H1 (cell line): Measurements from ENCODE around the gene CST11. TPM values are rescaled to one million over a fixed set of nuclear protein-coding genes. Genes with fewer than 3 reads are reported as not detected.

ENCODE experiments used
- BACH1 ChIP-seq: IDR thresholded peaks from 2 replicates; pipeline ENCODE4 v1.6.1; 2012; ENCODE audit warnings: low read length, improper control_type of control experiment
- CBX5 ChIP-seq: fragments of 300-800, 300-1000 bp; sonication (generic); IDR thresholded peaks from 2 replicates; pipeline ENCODE4 v1.7.1; 2016; ENCODE audit warnings: antibody characterized with exemption, low read length, low read depth
- CBX8 ChIP-seq: fragments of 300-800, 300-1000 bp; sonication (generic); IDR thresholded peaks from 2 replicates; pipeline ENCODE4 v1.7.1; 2016; ENCODE audit warnings: low read depth, low read length, borderline replicate concordance
- CEBPB ChIP-seq: IDR thresholded peaks from 2 replicates; pipeline ENCODE4 v1.6.1; 2012; ENCODE audit warnings: low read depth, low read length
- CHD2 ChIP-seq: IDR thresholded peaks from 2 replicates; pipeline ENCODE4 v1.6.1; 2012; ENCODE audit warnings: low read length, improper control_type of control experiment
- EGR1 ChIP-seq: IDR thresholded peaks from 2 replicates; pipeline ENCODE4 v1.6.1; 2011; ENCODE audit warnings: low read depth, low read length, borderline replicate concordance
- HDAC6 ChIP-seq: IDR thresholded peaks from one replicate; pipeline ENCODE4 v1.7.1; 2012; ENCODE audit warnings: low read depth, mild to moderate bottlenecking, inconsistent platforms, low read length, moderate library complexity
- RFX5 ChIP-seq: IDR thresholded peaks from 2 replicates; pipeline ENCODE4 v1.6.1; 2011; ENCODE audit warnings: low read depth, low read length, improper control_type of control experiment, borderline replicate concordance
- SRF ChIP-seq: IDR thresholded peaks from 2 replicates; pipeline ENCODE4 v1.6.1; 2011; ENCODE audit warnings: mild to moderate bottlenecking, low read depth, low read length, moderate library complexity
- polyA plus RNA-seq, 7 experiments: library from polyadenylated mRNA; depleted of rRNA in 3 of 7; stranded (reverse) in 5 of 7; unstranded in 2 of 7; fragments of >200 nt in 5 of 7; fragments of 200-250 nt in 2 of 7; gene quantifications; 1 replicate in 5 of 7; 2 replicates in 1 of 7; 4 replicates in 1 of 7; pipeline versions ENCODE4 v1.2.1 to v1.2.3, GENCODE V29; 2011 to 2013; ENCODE audit warnings: missing spikeins in 2 of 7, mixed read lengths in 2 of 7
- total RNA-seq: library from RNA; stranded (reverse); fragmentation: NEBNext Ultra II Directional; extraction: Animal tissue kit (Norgen Biotek cat#: 25700); gene quantifications from 2 replicates; pipeline ENCODE4 v1.2.1, GENCODE V29; 2021
- TF ChIP-seq, protein P1 (sequence below): fragments of 300-600 bp; sonication (generic); IDR thresholded peaks from 2 replicates; pipeline ENCODE4 v1.7.1; 2012; ENCODE audit warnings: low read length, moderate library complexity, mild to moderate bottlenecking, inconsistent platforms; ENCODE audit not compliant: insufficient replicate concordance

The CST11 gene
- total and polyA plus RNA-seq, 2 of the 8 experiments (the other 6 are each of a cell fraction or from before 2014, with no cell fraction given) = 2.0 TPM; not detected in 1

DNA sequence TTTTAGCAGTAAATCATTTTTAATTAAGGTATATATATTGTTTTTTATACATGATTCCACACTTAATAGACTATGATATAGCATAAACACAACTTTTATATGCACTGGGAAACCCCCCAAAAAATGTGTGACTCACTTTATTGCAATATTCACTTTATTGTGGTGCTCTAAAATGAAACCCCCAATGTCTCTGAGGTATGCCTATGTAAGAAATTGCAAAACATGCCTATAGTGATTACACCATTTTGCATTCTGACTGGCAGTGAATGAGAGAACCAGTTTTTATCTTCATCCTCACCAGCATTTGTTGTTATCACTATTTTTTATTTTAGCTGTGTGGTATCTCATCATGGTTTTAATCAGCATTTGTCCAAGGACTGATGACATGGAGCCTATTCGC, 8.5 kb upstream of the CST11 start (continued):
- TF ChIP-seq, protein P1, sequence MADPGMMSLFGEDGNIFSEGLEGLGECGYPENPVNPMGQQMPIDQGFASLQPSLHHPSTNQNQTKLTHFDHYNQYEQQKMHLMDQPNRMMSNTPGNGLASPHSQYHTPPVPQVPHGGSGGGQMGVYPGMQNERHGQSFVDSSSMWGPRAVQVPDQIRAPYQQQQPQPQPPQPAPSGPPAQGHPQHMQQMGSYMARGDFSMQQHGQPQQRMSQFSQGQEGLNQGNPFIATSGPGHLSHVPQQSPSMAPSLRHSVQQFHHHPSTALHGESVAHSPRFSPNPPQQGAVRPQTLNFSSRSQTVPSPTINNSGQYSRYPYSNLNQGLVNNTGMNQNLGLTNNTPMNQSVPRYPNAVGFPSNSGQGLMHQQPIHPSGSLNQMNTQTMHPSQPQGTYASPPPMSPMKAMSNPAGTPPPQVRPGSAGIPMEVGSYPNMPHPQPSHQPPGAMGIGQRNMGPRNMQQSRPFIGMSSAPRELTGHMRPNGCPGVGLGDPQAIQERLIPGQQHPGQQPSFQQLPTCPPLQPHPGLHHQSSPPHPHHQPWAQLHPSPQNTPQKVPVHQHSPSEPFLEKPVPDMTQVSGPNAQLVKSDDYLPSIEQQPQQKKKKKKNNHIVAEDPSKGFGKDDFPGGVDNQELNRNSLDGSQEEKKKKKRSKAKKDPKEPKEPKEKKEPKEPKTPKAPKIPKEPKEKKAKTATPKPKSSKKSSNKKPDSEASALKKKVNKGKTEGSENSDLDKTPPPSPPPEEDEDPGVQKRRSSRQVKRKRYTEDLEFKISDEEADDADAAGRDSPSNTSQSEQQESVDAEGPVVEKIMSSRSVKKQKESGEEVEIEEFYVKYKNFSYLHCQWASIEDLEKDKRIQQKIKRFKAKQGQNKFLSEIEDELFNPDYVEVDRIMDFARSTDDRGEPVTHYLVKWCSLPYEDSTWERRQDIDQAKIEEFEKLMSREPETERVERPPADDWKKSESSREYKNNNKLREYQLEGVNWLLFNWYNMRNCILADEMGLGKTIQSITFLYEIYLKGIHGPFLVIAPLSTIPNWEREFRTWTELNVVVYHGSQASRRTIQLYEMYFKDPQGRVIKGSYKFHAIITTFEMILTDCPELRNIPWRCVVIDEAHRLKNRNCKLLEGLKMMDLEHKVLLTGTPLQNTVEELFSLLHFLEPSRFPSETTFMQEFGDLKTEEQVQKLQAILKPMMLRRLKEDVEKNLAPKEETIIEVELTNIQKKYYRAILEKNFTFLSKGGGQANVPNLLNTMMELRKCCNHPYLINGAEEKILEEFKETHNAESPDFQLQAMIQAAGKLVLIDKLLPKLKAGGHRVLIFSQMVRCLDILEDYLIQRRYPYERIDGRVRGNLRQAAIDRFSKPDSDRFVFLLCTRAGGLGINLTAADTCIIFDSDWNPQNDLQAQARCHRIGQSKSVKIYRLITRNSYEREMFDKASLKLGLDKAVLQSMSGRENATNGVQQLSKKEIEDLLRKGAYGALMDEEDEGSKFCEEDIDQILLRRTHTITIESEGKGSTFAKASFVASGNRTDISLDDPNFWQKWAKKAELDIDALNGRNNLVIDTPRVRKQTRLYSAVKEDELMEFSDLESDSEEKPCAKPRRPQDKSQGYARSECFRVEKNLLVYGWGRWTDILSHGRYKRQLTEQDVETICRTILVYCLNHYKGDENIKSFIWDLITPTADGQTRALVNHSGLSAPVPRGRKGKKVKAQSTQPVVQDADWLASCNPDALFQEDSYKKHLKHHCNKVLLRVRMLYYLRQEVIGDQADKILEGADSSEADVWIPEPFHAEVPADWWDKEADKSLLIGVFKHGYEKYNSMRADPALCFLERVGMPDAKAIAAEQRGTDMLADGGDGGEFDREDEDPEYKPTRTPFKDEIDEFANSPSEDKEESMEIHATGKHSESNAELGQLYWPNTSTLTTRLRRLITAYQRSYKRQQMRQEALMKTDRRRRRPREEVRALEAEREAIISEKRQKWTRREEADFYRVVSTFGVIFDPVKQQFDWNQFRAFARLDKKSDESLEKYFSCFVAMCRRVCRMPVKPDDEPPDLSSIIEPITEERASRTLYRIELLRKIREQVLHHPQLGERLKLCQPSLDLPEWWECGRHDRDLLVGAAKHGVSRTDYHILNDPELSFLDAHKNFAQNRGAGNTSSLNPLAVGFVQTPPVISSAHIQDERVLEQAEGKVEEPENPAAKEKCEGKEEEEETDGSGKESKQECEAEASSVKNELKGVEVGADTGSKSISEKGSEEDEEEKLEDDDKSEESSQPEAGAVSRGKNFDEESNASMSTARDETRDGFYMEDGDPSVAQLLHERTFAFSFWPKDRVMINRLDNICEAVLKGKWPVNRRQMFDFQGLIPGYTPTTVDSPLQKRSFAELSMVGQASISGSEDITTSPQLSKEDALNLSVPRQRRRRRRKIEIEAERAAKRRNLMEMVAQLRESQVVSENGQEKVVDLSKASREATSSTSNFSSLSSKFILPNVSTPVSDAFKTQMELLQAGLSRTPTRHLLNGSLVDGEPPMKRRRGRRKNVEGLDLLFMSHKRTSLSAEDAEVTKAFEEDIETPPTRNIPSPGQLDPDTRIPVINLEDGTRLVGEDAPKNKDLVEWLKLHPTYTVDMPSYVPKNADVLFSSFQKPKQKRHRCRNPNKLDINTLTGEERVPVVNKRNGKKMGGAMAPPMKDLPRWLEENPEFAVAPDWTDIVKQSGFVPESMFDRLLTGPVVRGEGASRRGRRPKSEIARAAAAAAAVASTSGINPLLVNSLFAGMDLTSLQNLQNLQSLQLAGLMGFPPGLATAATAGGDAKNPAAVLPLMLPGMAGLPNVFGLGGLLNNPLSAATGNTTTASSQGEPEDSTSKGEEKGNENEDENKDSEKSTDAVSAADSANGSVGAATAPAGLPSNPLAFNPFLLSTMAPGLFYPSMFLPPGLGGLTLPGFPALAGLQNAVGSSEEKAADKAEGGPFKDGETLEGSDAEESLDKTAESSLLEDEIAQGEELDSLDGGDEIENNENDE = no peak
- TF ChIP-seq RFX5 (no peak), HDAC6 (no peak), CEBPB (no peak), SRF (no peak), CBX8 (no peak), EGR1 (no peak), CBX5 (no peak), BACH1 (no peak), CHD2 (no peak)
